Measurements from ENCODE around the gene CCDC18. TPM values are rescaled to one million over a fixed set of nuclear protein-coding genes. Genes with fewer than 3 reads are reported as not detected.

Gene CCDC18
- total RNA-seq, 1 donor from 2014 or later = 6.9 TPM

DNA sequence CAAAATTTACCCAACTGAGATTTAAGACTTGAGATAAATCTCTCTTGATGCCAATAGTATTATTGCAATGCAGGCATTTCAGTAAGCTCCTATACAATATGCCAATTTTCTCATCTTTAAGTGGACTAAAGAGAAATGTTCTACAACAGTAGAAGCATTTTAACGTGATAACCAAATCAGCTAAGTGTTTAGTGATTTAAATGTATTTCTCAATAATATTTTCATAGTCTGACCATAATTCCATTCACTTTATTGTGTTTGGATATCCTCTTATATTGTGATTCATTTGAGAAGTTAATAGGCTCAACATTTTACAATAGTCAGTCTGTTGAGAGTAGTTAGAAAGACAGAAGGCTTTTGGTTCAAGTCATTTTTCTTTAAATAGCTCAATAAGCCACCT, 120.6 kb downstream of the CCDC18 start:
- Mint-ChIP-seq H3K36me3 (ENCODE audit: unreplicated experiment) (peaks cover 3% of the 10 kb centered on the region), H3K4me3 (ENCODE audit: unreplicated experiment) (no peak overlapping the region), H3K27ac (ENCODE audit: unreplicated experiment) (no peak overlapping the region), H3K4me1 (ENCODE audit: unreplicated experiment) (no peaks in the 10 kb centered on the region), H3K9me3 (ENCODE audit: unreplicated experiment) (no peaks in the 10 kb centered on the region), H3K27me3 (ENCODE audit: unreplicated experiment) (no peaks in the 10 kb centered on the region)
- DNase-seq (ENCODE audit: extremely low spot score, unreplicated experiment) = no peak
- TF ChIP-seq, protein P1, sequence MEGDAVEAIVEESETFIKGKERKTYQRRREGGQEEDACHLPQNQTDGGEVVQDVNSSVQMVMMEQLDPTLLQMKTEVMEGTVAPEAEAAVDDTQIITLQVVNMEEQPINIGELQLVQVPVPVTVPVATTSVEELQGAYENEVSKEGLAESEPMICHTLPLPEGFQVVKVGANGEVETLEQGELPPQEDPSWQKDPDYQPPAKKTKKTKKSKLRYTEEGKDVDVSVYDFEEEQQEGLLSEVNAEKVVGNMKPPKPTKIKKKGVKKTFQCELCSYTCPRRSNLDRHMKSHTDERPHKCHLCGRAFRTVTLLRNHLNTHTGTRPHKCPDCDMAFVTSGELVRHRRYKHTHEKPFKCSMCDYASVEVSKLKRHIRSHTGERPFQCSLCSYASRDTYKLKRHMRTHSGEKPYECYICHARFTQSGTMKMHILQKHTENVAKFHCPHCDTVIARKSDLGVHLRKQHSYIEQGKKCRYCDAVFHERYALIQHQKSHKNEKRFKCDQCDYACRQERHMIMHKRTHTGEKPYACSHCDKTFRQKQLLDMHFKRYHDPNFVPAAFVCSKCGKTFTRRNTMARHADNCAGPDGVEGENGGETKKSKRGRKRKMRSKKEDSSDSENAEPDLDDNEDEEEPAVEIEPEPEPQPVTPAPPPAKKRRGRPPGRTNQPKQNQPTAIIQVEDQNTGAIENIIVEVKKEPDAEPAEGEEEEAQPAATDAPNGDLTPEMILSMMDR (IDR thresholded peaks at IDR 0.05) = no peak

DNA sequence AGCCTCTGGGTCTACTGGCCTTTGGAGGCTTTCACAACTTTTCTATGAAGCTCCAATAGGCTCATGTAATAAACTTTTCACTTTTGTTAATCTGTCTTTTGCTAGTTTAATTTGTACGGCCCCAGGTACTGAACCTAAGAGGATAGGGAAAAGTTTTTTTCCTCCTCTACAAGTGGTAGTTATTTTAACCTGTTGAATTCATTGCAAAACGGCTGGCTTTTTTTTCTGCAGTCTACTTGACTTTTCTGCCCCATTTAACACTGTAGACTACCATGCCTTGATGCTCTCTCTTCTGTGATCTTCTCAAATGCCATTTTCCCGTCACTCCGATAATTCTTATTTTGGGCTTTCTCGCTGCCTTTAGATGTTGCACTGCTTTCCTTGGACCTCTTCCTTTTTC, 121.6 kb downstream of the CCDC18 start:
- H3K9me3 Mint-ChIP-seq (ENCODE audit: unreplicated experiment) = no peaks in the 10 kb centered on the region
- no peak for DNase-seq (ENCODE audit: extremely low spot score, unreplicated experiment)
- no peak overlapping the region for H3K4me3 Mint-ChIP-seq (ENCODE audit: unreplicated experiment)
- H3K27ac Mint-ChIP-seq (ENCODE audit: unreplicated experiment) = no peak overlapping the region
- H3K4me1 Mint-ChIP-seq (ENCODE audit: unreplicated experiment) = no peaks in the 10 kb centered on the region
- H3K36me3 Mint-ChIP-seq (ENCODE audit: unreplicated experiment) = peaks cover 3% of the 10 kb centered on the region
- TF ChIP-seq, protein P1 (IDR thresholded peaks at IDR 0.05) = no peak
- H3K27me3 Mint-ChIP-seq (ENCODE audit: unreplicated experiment) = no peaks in the 10 kb centered on the region

DNA sequence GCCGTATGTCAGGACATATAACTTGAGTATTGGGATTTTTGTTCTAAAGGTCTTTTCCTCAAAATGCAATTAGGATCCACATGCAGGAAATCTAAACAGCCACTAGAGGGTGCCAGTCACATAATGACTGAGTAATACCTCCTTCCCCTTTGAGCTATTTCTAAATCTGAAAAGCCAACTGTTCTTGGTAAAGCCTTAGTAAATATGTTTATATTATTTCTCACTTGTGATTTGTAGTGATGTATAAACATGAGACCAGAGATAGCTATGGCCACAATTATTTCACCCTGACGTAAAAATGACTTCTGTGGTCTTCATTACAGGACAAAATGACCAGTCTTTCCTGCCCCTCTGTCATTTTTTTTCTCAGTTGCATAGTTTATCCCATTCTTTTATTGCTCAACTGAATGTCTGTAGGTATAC, 124.2 kb downstream of the CCDC18 start:
- H3K36me3 Mint-ChIP-seq (ENCODE audit: unreplicated experiment) = no peaks in the 10 kb centered on the region
- no peaks in the 10 kb centered on the region for H3K27me3 Mint-ChIP-seq (ENCODE audit: unreplicated experiment)
- no peak overlapping the region for H3K4me3 Mint-ChIP-seq (ENCODE audit: unreplicated experiment)
- TF ChIP-seq, protein P1 (IDR thresholded peaks at IDR 0.05) = peak; percentile 87
- DNase-seq (ENCODE audit: extremely low spot score, unreplicated experiment) = no peak
- no peak overlapping the region for H3K27ac Mint-ChIP-seq (ENCODE audit: unreplicated experiment)
- H3K9me3 Mint-ChIP-seq (ENCODE audit: unreplicated experiment) = no peaks in the 10 kb centered on the region
- no peaks in the 10 kb centered on the region for H3K4me1 Mint-ChIP-seq (ENCODE audit: unreplicated experiment)

DNA sequence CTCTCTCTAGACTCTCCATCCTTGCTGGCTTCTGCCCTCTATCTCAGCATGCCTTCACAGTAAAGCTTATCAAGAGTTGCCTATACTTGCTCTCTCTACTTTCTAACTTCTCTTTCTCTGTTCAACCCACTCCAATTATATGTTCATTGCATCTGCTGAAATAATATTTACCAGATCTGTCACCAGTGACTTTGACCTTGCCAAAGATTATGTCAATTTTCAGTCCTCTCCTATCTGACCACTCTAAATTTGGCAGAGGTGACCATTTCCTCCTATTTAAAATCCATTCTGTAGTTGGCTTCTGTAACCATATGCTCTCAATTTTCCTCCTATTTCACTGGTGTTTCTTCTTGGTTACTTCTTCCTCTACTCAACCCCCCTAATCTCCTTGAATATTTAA, 126.4 kb downstream of the CCDC18 start:
- Mint-ChIP-seq H3K27ac (ENCODE audit: unreplicated experiment) (no peak overlapping the region), H3K9me3 (ENCODE audit: unreplicated experiment) (no peaks in the 10 kb centered on the region), H3K27me3 (ENCODE audit: unreplicated experiment) (no peaks in the 10 kb centered on the region), H3K4me3 (ENCODE audit: unreplicated experiment) (no peak overlapping the region), H3K4me1 (ENCODE audit: unreplicated experiment) (no peaks in the 10 kb centered on the region), H3K36me3 (ENCODE audit: unreplicated experiment) (peaks cover 3% of the 10 kb centered on the region)
- DNase-seq (ENCODE audit: extremely low spot score, unreplicated experiment) = no peak
- TF ChIP-seq, protein P1 (IDR thresholded peaks at IDR 0.05) = no peak

DNA sequence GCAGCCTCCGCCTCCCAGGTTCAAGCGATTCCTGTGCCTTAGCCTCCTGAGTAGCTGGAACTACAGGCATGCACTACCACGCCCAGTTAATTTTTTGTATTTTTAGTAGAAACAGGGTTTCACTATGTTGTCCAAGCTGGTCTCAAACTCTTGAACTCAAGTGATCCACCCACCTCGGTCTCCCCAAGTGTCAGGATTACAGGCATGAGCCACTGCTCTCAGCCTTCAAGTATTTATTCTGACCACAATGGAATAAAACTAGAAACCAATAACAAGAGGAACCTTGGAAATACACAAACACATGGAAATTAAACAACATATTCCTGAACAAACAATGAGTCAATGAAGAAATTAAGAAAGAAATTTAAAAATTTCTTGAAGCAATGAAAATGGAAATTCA, 132.5 kb downstream of the CCDC18 start:
- peaks cover 7% of the 10 kb centered on the region for H3K36me3 Mint-ChIP-seq (ENCODE audit: unreplicated experiment)
- TF ChIP-seq, protein P1 (IDR thresholded peaks at IDR 0.05) = no peak
- H3K27me3 Mint-ChIP-seq (ENCODE audit: unreplicated experiment) = no peaks in the 10 kb centered on the region
- no peak overlapping the region for H3K27ac Mint-ChIP-seq (ENCODE audit: unreplicated experiment)
- H3K4me1 Mint-ChIP-seq (ENCODE audit: unreplicated experiment) = peaks cover 8% of the 10 kb centered on the region
- no peak for DNase-seq (ENCODE audit: extremely low spot score, unreplicated experiment)
- H3K4me3 Mint-ChIP-seq (ENCODE audit: unreplicated experiment) = no peak overlapping the region
- H3K9me3 Mint-ChIP-seq (ENCODE audit: unreplicated experiment) = no peaks in the 10 kb centered on the region
